Large intestine (tissue), 3 donors: ENCODE results near the gene KLF16. TPM values are rescaled to one million over a fixed set of nuclear protein-coding genes. Genes with fewer than 3 reads are reported as not detected.

Source experiments
- DNase-seq, 2 donors: peaks; one replicate each; pipeline versions ENCODE4 v3.0.0 to v3.0.0-alpha.2; 2013
- H3K27ac ChIP-seq: one replicate; pipeline ENCODE4 v1.5.1; 2013; ENCODE audit warnings: low read length
- H3K27me3 ChIP-seq: 2 replicates; pipeline ENCODE4 v1.6.1; 2013; ENCODE audit warnings: low read length; ENCODE audit not compliant: control insufficient read depth, insufficient read depth
- H3K36me3 ChIP-seq: 2 replicates; pipeline ENCODE4 v1.6.1; 2013; ENCODE audit warnings: low read length; ENCODE audit not compliant: control insufficient read depth, insufficient read depth
- H3K4me1 ChIP-seq: one replicate; pipeline ENCODE4 v1.6.1; 2013; ENCODE audit warnings: low read length; ENCODE audit not compliant: control insufficient read depth, insufficient read depth
- H3K4me3 ChIP-seq: one replicate; pipeline ENCODE4 v1.5.1; 2013; ENCODE audit warnings: low read length
- H3K9me3 ChIP-seq: one replicate; pipeline ENCODE4 v1.6.1; 2013; ENCODE audit warnings: mild to moderate bottlenecking, low read depth, low read length, moderate library complexity; ENCODE audit not compliant: control insufficient read depth
- WGBS: methylation state at CpG from one replicate; pipeline ENCODE4 v1.1.5; 2013; ENCODE audit warnings: low lambda C conversion rate; ENCODE audit not compliant: insufficient coverage; 5-methylcytosine and 5-hydroxymethylcytosine counted together
- polyA plus RNA-seq: library from polyadenylated mRNA; unstranded; fragments of 120-200 nt; gene quantifications from one replicate; pipeline ENCODE4 v1.2.1, GENCODE V29; 2013

Gene KLF16
- polyA plus RNA-seq, 1 donor, result 19.5 TPM

- Histone ChIP-seq H3K36me3 (peaks cover 34% of the 10 kb centered on the region), H3K27me3 (no peaks in the 10 kb centered on the region), H3K27ac (no peak overlapping the region), H3K9me3 (no peaks in the 10 kb centered on the region), H3K4me1 (peaks cover 8% of the 10 kb centered on the region), H3K4me3 (peak overlapping the region; percentile 45)
- no CpG with 5 or more reads among the region's 21 CpGs for WGBS
- DNase-seq, result no peak
Observed at GRCh38 chr19:1813192-1814182, 49.9 kb downstream of the KLF16 start.

- Histone ChIP-seq H3K27me3 (no peaks in the 10 kb centered on the region), H3K9me3 (no peaks in the 10 kb centered on the region), H3K4me3 (peak overlapping the region; percentile 45), H3K36me3 (peaks cover 25% of the 10 kb centered on the region), H3K27ac (no peak overlapping the region), H3K4me1 (peaks cover 8% of the 10 kb centered on the region)
- no CpG with 5 or more reads among the region's 47 CpGs for WGBS
- peak; percentile 85 to 91 for DNase-seq
Observed at GRCh38 chr19:1812426-1813191, 50.8 kb downstream of the KLF16 start.

GRCh38 chr19:1811942-1812425, 51.4 kb downstream of the KLF16 start, which contains the start of gene ATP8B3:
Gene ATP8B3 (minus strand): TSS chr19:1812276. CDS start chr19:1811736, 540 bp downstream.
- H3K9me3 ChIP-seq, result no peaks in the 10 kb centered on the region
- H3K4me3 ChIP-seq, result peak within 1 kb of the TSS; percentile 45
- no CpG with 5 or more reads among the region's 48 CpGs for WGBS
- H3K36me3 ChIP-seq, result peaks cover 19% of the 10 kb centered on the region
- no peak within 1 kb of the TSS for H3K27ac ChIP-seq
- peaks cover 8% of the 10 kb centered on the region for H3K4me1 ChIP-seq
- no peaks in the 10 kb centered on the region for H3K27me3 ChIP-seq
- DNase-seq, result no peak

- Histone ChIP-seq H3K27me3 (peaks cover 2% of the 10 kb centered on the region), H3K36me3 (peaks cover 15% of the 10 kb centered on the region), H3K4me1 (peaks cover 8% of the 10 kb centered on the region), H3K4me3 (no peak overlapping the region), H3K9me3 (no peaks in the 10 kb centered on the region), H3K27ac (no peak overlapping the region)
- peak; percentile 38 to 48 for DNase-seq
- WGBS, result no CpG with 5 or more reads among the region's 13 CpGs
Observed at GRCh38 chr19:1811472-1811894, 51.9 kb downstream of the KLF16 start.

GRCh38 chr19:1810439-1811160, 52.8 kb downstream of the KLF16 start:
- H3K4me3 ChIP-seq, result no peak overlapping the region
- peaks cover 3% of the 10 kb centered on the region for H3K27me3 ChIP-seq
- DNase-seq, result no peak
- no CpG with 5 or more reads among the region's 19 CpGs for WGBS
- H3K4me1 ChIP-seq, result peaks cover 8% of the 10 kb centered on the region
- H3K9me3 ChIP-seq, result no peaks in the 10 kb centered on the region
- H3K36me3 ChIP-seq, result peaks cover 9% of the 10 kb centered on the region
- no peak overlapping the region for H3K27ac ChIP-seq

- Histone ChIP-seq H3K27me3 (peaks cover 3% of the 10 kb centered on the region), H3K4me1 (peaks cover 8% of the 10 kb centered on the region), H3K36me3 (peaks cover under 1% of the 10 kb centered on the region), H3K4me3 (no peak overlapping the region), H3K9me3 (no peaks in the 10 kb centered on the region), H3K27ac (no peak overlapping the region)
- no peak for DNase-seq
- no CpG with 5 or more reads among the region's 18 CpGs for WGBS
Observed at GRCh38 chr19:1809678-1810077, 53.7 kb downstream of the KLF16 start.

GRCh38 chr19:1808395-1808731, 55.0 kb downstream of the KLF16 start:
- no peak for DNase-seq
- Histone ChIP-seq H3K4me1 (peaks cover 8% of the 10 kb centered on the region), H3K36me3 (no peaks in the 10 kb centered on the region), H3K9me3 (no peaks in the 10 kb centered on the region), H3K4me3 (no peak overlapping the region), H3K27me3 (peaks cover 3% of the 10 kb centered on the region), H3K27ac (no peak overlapping the region)
- WGBS, result no CpG with 5 or more reads among the region's 2 CpGs

GRCh38 chr19:1807695-1808394, 55.5 kb downstream of the KLF16 start:
- no peak for DNase-seq
- WGBS, result no CpG with 5 or more reads among the region's 30 CpGs
- peaks cover 3% of the 10 kb centered on the region for H3K4me1 ChIP-seq

GRCh38 chr19:1807030-1807694, 56.2 kb downstream of the KLF16 start:
- Histone ChIP-seq H3K4me3 (no peak overlapping the region), H3K9me3 (no peaks in the 10 kb centered on the region), H3K27ac (no peak overlapping the region), H3K4me1 (no peaks in the 10 kb centered on the region), H3K36me3 (no peaks in the 10 kb centered on the region), H3K27me3 (peaks cover 3% of the 10 kb centered on the region)
- WGBS, result no CpG with 5 or more reads among the region's 28 CpGs
- DNase-seq, result no peak

More at GRCh38 chr19:1807695-1808394, 55.5 kb downstream of the KLF16 start:
- peaks cover 3% of the 10 kb centered on the region for H3K27me3 ChIP-seq
- H3K9me3 ChIP-seq, result no peaks in the 10 kb centered on the region
- no peak overlapping the region for H3K27ac ChIP-seq
- H3K36me3 ChIP-seq, result no peaks in the 10 kb centered on the region
- no peak overlapping the region for H3K4me3 ChIP-seq
